Measurements from ENCODE around the gene OPCML. TPM values are rescaled to one million over a fixed set of nuclear protein-coding genes. Genes with fewer than 3 reads are reported as not detected.

OPCML gene
- polyA plus RNA-seq, 1 donor (not counting 4 experiments of a cell fraction or from before 2014, with no cell fraction given), result 0.04 TPM

GRCh38 chr11:133521502-133521901 is 10.8 kb downstream of the OPCML start:
- Histone ChIP-seq H3K9me3 (ENCODE audit: control insufficient read depth, low read depth, low read length) (no peaks in the 10 kb centered on the region), H3K9me1 (ENCODE audit: control insufficient read depth, extremely low read depth, insufficient read depth, low read length) (no peaks in the 10 kb centered on the region), H3K9ac (ENCODE audit: control insufficient read depth, extremely low read depth, insufficient read depth, low read length) (no peak overlapping the region), H3K4me2 (ENCODE audit: control insufficient read depth, extremely low read depth, insufficient read depth, low read depth, low read length) (no peak overlapping the region), H3K36me3 (ENCODE audit: control insufficient read depth in 2 of 2, extremely low read depth in 1 of 2, insufficient read depth in 2 of 2, low read length in 2 of 2) (no peaks in the 10 kb centered on the region), H4K20me1 (ENCODE audit: control insufficient read depth, extremely low read depth, insufficient read depth, low read length) (no peaks in the 10 kb centered on the region), H3K27ac (ENCODE audit: control insufficient read depth, insufficient read depth, low read length) (no peak overlapping the region), H3K4me1 (ENCODE audit: control insufficient read depth, extremely low read depth, insufficient read depth, low read length) (no peaks in the 10 kb centered on the region), H3K79me2 (ENCODE audit: control insufficient read depth, insufficient read depth, low read length) (no peaks in the 10 kb centered on the region), H3K27me3 (ENCODE audit: control insufficient read depth, extremely low read depth, insufficient read depth, low read length) (no peaks in the 10 kb centered on the region), H3K4me3 (ENCODE audit: control insufficient read depth in 2 of 3, extremely low read depth in 1 of 3, insufficient read depth in 2 of 3, low read depth in 1 of 3, low read length in 3 of 3) (no peak overlapping the region), H2AFZ (ENCODE audit: control insufficient read depth, low read length) (no peak overlapping the region)
- FAIRE-seq (no peak), DNase-seq (ENCODE audit: low read depth, low spot score) (no peak)
- dilution Hi-C loops (cut with MboI; ENCODE audit: extremely low pct_ligation_motif_present, low sequenced_read_pairs), result no loop called here
- TF ChIP-seq EZH2 (IDR thresholded peaks at IDR 0.05; ENCODE audit: low read length) (no peak), CTCF (optimal IDR thresholded peaks at IDR 0.05 in 1 of 3, IDR thresholded peaks at IDR 0.05 in 1 of 3, conservative IDR thresholded peaks at IDR 0.05 in 1 of 3; ENCODE audit: extremely low read depth in 1 of 3, insufficient read depth in 2 of 3, low read length in 3 of 3) (no peak)

- dilution Hi-C loops (cut with MboI; ENCODE audit: extremely low pct_ligation_motif_present, low sequenced_read_pairs), result no loop called here
- FAIRE-seq (no peak), DNase-seq (ENCODE audit: low read depth, low spot score) (no peak)
- TF ChIP-seq EZH2 (IDR thresholded peaks at IDR 0.05; ENCODE audit: low read length), result no peak
- no peak for TF ChIP-seq CTCF (optimal IDR thresholded peaks at IDR 0.05 in 1 of 3, IDR thresholded peaks at IDR 0.05 in 1 of 3, conservative IDR thresholded peaks at IDR 0.05 in 1 of 3; ENCODE audit: extremely low read depth in 1 of 3, insufficient read depth in 2 of 3, low read length in 3 of 3)
- no peaks in the 10 kb centered on the region for H3K9me3 ChIP-seq (ENCODE audit: control insufficient read depth, low read depth, low read length)
- no peaks in the 10 kb centered on the region for H4K20me1 ChIP-seq (ENCODE audit: control insufficient read depth, extremely low read depth, insufficient read depth, low read length)
- H3K4me2 ChIP-seq (ENCODE audit: control insufficient read depth, extremely low read depth, insufficient read depth, low read depth, low read length), result no peak overlapping the region
- no peaks in the 10 kb centered on the region for H3K36me3 ChIP-seq (ENCODE audit: control insufficient read depth in 2 of 2, extremely low read depth in 1 of 2, insufficient read depth in 2 of 2, low read length in 2 of 2)
- H2AFZ ChIP-seq (ENCODE audit: control insufficient read depth, low read length), result no peak overlapping the region
- no peak overlapping the region for H3K4me3 ChIP-seq (ENCODE audit: control insufficient read depth in 2 of 3, extremely low read depth in 1 of 3, insufficient read depth in 2 of 3, low read depth in 1 of 3, low read length in 3 of 3)
- no peak overlapping the region for H3K27ac ChIP-seq (ENCODE audit: control insufficient read depth, insufficient read depth, low read length)
- no peaks in the 10 kb centered on the region for H3K9me1 ChIP-seq (ENCODE audit: control insufficient read depth, extremely low read depth, insufficient read depth, low read length)
- H3K79me2 ChIP-seq (ENCODE audit: control insufficient read depth, insufficient read depth, low read length), result no peaks in the 10 kb centered on the region
- no peaks in the 10 kb centered on the region for H3K4me1 ChIP-seq (ENCODE audit: control insufficient read depth, extremely low read depth, insufficient read depth, low read length)
- no peaks in the 10 kb centered on the region for H3K27me3 ChIP-seq (ENCODE audit: control insufficient read depth, extremely low read depth, insufficient read depth, low read length)
- no peak overlapping the region for H3K9ac ChIP-seq (ENCODE audit: control insufficient read depth, extremely low read depth, insufficient read depth, low read length)
Observed at GRCh38 chr11:133520707-133521106, 11.6 kb downstream of the OPCML start.

All from keratinocyte (primary cell).